Neuron (in vitro differentiated cells): ENCODE data around the gene CCT7.

Experiments used
- H2AFZ ChIP-seq: one replicate; pipeline ENCODE4 v1.6.1; 2013; ENCODE audit warnings: low read depth, mild to moderate bottlenecking, inconsistent platforms, low read length, moderate library complexity
- H3K27me3 ChIP-seq: one replicate; pipeline ENCODE4 v1.6.1; 2013; ENCODE audit warnings: low read length; ENCODE audit not compliant: insufficient read depth
- H3K36me3 ChIP-seq: one replicate; pipeline ENCODE4 v1.6.1; 2013; ENCODE audit warnings: low read length; ENCODE audit not compliant: insufficient read depth
- H3K4me1 ChIP-seq: one replicate; pipeline ENCODE4 v1.6.1; 2013; ENCODE audit warnings: low read length; ENCODE audit not compliant: insufficient read depth
- H3K4me3 ChIP-seq: 2 replicates; pipeline ENCODE4 v1.5.1; 2013; ENCODE audit warnings: mild to moderate bottlenecking, low read length, moderate library complexity
- H3K9me3 ChIP-seq: one replicate; pipeline ENCODE4 v1.6.1; 2013; ENCODE audit warnings: low read length

The CCT7 gene

DNA sequence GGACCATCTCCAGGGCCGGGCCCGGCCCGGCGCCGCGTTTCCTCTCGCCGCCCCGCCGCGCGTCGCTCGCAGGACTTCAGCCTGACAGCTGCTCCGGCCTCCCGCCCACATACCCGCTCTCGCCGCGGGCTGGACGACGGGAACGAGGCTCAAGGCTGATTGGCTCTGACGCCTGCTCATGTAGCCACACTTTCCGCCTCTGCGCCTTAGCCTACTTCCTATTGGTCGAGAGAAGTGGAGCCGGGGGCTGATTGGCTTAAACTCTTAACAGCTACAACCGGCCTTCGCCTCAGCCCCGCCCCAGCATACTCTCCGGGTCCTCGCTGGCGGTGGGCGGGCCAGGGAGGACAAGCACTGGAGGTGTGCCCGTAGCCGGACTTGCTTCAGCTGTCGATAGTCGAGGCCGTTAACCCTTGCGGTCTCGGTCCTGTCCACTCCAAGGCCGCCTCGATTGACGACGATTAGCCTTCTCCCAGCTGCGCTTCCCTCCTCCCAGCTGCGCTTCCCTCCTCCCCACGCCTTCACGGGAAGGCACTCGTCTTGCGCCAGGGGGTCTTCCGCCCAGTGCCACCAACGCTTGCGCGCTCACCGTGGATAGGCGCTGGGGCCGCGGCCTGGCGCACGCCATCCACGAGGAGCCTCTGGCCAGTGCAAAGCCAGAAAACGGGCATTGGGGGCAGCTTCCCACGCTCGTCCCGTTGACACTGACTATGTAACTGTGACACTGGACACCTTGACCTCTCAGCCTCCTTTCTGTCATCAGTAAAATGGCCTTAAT, 765 bp upstream of the CCT7 start, which contains the start of gene PRADC1:
Gene PRADC1, minus strand, starts transcription at position 86 of the 778 bp plus-strand sequence. Its CDS starts 79 bp downstream, at position 7.
- peak within 1 kb of the TSS; percentile 49 for H2AFZ ChIP-seq
- peak within 1 kb of the TSS; percentile 66 for H3K4me3 ChIP-seq
- no peaks in the 10 kb centered on the region for H3K9me3 ChIP-seq
- H3K27me3 ChIP-seq = no peaks in the 10 kb centered on the region
- H3K4me1 ChIP-seq = peaks cover 27% of the 10 kb centered on the region
- H3K36me3 ChIP-seq = peaks cover 15% of the 10 kb centered on the region

DNA sequence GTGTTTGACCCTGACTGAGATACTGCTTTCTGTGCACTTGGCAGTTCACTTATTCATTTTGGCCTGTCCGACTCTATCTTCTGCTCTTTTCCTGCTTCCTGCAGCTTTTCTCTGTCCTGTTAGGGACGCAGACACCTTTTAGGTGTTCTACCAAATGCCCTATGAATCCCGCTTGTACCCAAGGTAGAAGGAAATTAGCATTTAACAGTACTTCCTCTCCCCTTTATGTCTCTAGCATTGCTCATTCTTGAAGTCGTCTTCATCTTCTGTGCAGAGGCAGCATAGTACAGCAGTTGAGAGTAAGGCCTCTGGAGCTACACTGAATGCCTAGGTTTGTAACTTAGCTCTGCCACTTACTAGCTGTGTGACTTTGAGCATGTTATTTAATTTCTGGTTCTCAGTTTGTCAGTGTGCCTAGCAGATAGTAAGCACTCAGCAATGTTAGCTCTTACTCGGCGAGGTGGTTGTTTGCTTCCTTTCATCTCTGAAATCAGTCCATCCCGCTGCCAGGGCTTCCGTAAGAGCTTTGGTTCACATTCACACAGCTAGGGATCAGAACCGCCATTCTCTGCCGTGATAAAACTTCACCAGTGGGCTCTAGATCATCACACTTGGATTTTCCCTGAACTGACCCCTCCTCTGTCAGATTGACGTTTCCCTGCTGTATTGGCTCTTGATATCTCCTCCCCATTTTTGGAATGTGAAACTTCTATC, 1.4 kb downstream of the CCT7 start:
- H3K36me3 ChIP-seq = peaks cover 29% of the 10 kb centered on the region

DNA sequence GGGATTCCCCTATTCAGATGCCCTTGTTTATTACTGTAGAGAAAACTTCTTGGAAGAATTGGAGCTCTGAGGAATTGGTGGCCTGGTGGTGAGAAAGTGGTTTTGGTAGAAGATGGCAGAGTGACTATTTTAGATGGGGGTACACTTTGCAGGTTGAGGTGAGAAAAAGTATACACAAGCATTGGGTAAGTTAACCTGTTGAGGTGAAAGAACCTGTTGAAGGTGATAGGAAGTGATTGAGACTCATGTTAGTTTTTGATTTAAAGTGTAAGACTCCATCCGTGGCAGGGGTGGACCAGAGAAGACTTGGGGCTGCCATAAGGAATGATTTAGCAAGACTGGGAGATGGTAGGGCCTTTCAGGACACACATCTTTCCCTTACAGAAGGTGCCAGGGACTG, 3.1 kb downstream of the CCT7 start:
- H3K36me3 ChIP-seq = peaks cover 42% of the 10 kb centered on the region
- no peak overlapping the region for H3K4me3 ChIP-seq
- H3K27me3 ChIP-seq = no peaks in the 10 kb centered on the region

More for the DNA sequence above, 1.4 kb downstream of the CCT7 start:
- Histone ChIP-seq H3K4me1 (peaks cover 30% of the 10 kb centered on the region), H2AFZ (no peak overlapping the region), H3K9me3 (no peaks in the 10 kb centered on the region), H3K27me3 (no peaks in the 10 kb centered on the region), H3K4me3 (peak overlapping the region; percentile 66)

DNA sequence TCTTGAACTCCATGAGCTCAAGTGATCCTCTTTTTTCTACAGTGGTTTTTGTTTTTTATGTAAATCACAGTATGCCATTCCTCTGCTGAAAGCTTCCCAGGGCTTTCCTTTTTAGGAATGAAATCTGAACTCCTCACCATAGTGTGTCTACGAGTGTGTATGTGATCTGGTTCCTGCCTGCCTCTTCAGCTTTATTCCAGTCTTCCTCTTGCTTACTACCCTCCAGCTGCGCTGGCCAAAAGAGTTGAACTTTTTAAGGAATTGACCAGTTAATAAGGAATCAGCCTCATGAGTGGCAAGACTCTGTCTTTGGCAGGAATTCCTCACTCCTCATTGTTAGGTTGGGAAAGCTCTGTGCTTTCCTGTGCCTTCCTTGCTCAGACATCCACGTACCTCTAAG, 4.0 kb downstream of the CCT7 start:
- Histone ChIP-seq H3K9me3 (no peaks in the 10 kb centered on the region), H2AFZ (no peak overlapping the region), H3K4me1 (peaks cover 25% of the 10 kb centered on the region), H3K27me3 (no peaks in the 10 kb centered on the region), H3K36me3 (peaks cover 50% of the 10 kb centered on the region), H3K4me3 (no peak overlapping the region)

More for the DNA sequence above, 3.1 kb downstream of the CCT7 start:
- H3K4me1 ChIP-seq = peaks cover 30% of the 10 kb centered on the region
- H3K9me3 ChIP-seq = no peaks in the 10 kb centered on the region
- no peak overlapping the region for H2AFZ ChIP-seq

DNA sequence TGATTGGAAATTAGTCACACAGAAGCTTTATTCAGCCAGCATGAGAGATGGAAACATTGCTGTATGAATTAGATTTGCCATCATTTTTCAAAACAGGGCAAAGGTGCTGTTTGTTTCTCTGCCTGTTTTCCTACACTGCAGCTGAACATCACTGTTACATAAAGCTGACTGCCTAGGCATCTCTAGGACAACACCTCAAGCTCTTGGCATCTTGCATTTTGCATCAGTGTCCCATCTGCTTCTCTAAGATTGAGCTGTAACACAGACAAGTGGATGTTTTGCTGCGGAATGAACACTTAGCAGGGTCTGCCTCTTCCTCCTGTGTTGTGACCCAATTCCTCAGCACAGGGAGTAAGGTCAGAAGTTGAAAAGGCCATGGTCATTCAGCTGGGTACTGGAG, 4.9 kb downstream of the CCT7 start:
- no peak overlapping the region for H3K4me3 ChIP-seq
- no peaks in the 10 kb centered on the region for H3K27me3 ChIP-seq
- peaks cover 57% of the 10 kb centered on the region for H3K36me3 ChIP-seq
- H3K9me3 ChIP-seq = no peaks in the 10 kb centered on the region
- H2AFZ ChIP-seq = no peak overlapping the region
- H3K4me1 ChIP-seq = peaks cover 25% of the 10 kb centered on the region

DNA sequence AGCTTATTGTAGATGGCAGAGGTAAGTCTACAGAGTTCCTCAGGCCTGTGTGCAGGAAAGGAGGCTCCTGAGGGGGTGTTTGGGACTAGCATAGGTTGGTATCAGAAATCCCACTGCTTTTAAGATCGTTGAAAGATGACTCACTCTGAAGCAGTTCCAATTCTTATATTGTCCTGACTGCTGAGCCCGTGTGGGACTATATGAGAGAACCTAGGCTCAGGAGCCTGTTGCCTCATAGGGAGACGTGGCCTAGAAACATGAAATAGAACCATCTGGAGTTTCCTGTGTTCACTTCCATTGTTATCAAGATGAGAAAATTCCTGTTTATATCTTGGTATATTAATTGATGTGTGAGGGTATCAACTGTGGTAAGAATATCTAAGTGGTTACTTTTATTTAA, 5.7 kb downstream of the CCT7 start:
- Histone ChIP-seq H3K36me3 (peaks cover 65% of the 10 kb centered on the region), H3K4me3 (no peak overlapping the region), H2AFZ (no peak overlapping the region), H3K27me3 (no peaks in the 10 kb centered on the region), H3K4me1 (peaks cover 25% of the 10 kb centered on the region), H3K9me3 (no peaks in the 10 kb centered on the region)

DNA sequence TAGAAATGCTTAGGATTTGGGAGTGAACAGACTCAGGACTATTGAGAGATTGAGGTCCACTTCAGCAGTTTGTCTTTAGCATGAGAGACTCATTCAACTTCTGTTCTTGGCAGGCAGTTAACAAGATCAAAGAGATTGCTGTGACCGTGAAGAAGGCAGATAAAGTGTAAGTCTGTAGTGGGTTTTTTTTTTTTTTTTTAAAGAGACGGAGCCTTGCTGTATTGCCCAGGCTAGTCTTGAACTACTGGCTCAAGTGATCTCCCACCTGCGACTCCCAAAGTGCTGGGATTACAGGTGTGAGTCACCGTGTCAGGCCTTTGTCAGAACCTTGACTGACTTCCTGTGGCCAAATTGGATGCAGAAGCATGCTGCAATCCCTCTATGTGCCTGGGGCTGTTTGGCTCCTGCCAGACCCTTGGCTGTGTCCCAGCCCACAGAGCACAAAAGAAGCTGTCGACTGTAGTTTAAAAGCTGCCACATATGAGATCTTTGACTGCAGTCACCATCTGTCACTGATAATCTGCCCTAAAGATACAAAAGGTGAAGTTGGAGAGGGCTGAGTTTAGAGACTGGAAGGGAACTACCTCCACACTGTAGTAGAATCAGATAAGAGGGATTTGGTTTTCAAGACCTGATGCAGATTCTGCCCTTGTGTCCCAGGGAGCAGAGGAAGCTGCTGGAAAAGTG, 9.9 kb downstream of the CCT7 start:
- Histone ChIP-seq H3K9me3 (no peaks in the 10 kb centered on the region), H3K36me3 (peaks cover 92% of the 10 kb centered on the region), H2AFZ (no peak overlapping the region), H3K4me3 (no peak overlapping the region), H3K27me3 (no peaks in the 10 kb centered on the region), H3K4me1 (peaks cover under 1% of the 10 kb centered on the region)

DNA sequence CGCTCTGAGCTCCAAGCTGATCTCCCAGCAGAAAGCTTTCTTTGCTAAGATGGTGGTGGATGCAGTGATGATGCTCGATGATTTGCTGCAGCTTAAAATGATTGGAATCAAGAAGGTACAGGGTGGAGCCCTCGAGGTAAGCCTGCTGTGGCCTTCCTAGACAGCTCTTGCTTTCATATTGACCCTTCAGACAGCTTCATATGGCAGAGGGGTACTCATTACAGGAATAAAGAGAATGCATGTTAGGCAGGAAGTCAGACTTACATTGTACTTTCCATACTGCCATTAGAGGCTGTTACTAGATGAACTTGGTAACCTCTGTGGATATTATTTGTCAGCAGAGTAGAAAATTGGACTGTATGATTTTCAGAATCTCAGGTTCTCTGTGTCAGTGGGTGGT, 10.5 kb downstream of the CCT7 start:
- no peak overlapping the region for H3K4me3 ChIP-seq
- H2AFZ ChIP-seq = no peak overlapping the region
- H3K9me3 ChIP-seq = no peaks in the 10 kb centered on the region
- H3K4me1 ChIP-seq = no peaks in the 10 kb centered on the region
- peaks cover 91% of the 10 kb centered on the region for H3K36me3 ChIP-seq
- H3K27me3 ChIP-seq = no peaks in the 10 kb centered on the region

DNA sequence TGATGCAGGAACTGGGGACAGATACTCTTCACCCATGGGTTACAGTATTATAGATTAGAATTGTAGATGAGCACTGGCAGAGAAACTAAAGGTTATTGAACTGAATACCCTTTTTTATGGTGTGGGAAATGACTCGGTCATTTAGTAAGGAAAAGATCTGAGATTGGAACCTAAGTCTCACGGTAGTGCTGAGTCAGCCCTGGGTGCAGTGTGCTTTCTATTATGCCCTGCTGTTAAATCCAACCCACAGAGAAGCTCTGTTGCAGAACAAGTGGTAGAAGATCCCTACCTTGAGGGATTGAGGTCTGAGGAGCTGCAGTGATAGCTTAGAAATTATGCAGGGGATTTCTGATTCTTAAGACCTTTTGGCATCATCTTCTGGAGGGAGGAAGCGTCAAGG, 12.7 kb downstream of the CCT7 start:
- Histone ChIP-seq H3K4me3 (no peak overlapping the region), H2AFZ (no peak overlapping the region), H3K27me3 (no peaks in the 10 kb centered on the region), H3K4me1 (no peaks in the 10 kb centered on the region), H3K9me3 (no peaks in the 10 kb centered on the region), H3K36me3 (peaks cover 93% of the 10 kb centered on the region)

DNA sequence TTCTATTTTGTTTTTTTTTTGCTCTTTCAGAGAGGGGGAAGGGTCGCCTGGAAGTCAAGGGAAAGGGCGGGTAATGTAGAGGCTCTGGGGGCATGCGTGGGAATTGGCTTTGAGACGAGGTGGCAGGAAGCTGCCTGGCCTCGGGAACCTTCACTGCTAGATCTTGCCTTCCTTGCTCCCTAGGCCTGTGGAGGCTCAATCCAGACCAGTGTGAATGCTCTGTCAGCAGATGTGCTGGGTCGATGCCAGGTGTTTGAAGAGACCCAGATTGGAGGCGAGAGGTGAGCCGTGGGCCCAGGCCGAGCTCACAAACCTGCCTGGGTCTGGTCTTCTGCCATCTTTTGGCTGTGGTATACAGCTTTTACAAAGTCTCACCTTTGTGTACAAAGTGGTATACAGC, 15.5 kb downstream of the CCT7 start:
- no peaks in the 10 kb centered on the region for H3K27me3 ChIP-seq
- no peaks in the 10 kb centered on the region for H3K4me1 ChIP-seq
- no peak overlapping the region for H2AFZ ChIP-seq
- peaks cover 93% of the 10 kb centered on the region for H3K36me3 ChIP-seq
- no peaks in the 10 kb centered on the region for H3K9me3 ChIP-seq
- no peak overlapping the region for H3K4me3 ChIP-seq

DNA sequence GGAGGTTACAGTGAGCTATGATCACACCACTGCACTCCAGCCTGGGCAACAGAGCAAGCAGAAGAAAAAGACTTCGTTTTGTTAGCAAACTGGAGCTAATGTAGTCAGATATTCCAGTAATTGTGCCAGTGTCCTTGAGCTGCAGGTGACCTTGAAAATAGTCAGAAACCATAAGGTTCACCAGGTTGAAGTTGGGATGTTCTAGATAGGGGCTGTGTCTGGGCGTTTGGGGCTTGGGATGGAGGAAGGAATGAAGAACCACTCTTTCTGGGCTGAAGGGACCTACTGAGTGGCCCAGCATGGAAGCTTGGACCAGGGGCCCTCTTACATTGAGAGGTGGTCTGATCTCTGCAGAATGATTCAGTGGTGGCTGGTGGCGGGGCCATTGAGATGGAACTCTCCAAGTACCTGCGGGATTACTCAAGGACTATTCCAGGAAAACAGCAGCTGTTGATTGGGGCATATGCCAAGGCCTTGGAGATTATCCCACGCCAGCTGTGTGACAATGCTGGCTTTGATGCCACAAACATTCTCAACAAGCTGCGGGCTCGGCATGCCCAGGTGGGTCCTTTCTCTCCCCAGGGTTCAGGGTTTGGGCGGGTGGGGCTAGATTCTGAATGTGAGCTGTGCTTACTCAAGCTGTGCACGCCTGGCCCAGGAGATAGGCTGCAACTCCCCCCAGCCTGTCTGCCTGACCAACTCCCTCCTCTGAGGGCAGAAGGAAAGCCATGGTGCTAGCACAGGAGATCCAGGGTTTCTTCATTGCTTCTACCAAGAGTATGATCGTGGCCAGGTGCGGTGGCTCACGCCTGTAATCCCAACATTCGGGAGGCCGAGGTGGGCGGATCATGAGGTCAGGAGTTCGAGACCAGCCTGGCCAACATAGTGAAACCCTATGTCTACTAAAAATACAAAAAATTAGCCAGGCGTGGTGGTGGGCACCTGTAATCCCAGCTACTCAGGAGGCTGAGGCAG, 17.1 kb downstream of the CCT7 start:
- Histone ChIP-seq H2AFZ (no peak overlapping the region), H3K9me3 (no peaks in the 10 kb centered on the region), H3K4me3 (no peak overlapping the region), H3K36me3 (peaks cover 85% of the 10 kb centered on the region), H3K4me1 (no peaks in the 10 kb centered on the region), H3K27me3 (no peaks in the 10 kb centered on the region)

DNA sequence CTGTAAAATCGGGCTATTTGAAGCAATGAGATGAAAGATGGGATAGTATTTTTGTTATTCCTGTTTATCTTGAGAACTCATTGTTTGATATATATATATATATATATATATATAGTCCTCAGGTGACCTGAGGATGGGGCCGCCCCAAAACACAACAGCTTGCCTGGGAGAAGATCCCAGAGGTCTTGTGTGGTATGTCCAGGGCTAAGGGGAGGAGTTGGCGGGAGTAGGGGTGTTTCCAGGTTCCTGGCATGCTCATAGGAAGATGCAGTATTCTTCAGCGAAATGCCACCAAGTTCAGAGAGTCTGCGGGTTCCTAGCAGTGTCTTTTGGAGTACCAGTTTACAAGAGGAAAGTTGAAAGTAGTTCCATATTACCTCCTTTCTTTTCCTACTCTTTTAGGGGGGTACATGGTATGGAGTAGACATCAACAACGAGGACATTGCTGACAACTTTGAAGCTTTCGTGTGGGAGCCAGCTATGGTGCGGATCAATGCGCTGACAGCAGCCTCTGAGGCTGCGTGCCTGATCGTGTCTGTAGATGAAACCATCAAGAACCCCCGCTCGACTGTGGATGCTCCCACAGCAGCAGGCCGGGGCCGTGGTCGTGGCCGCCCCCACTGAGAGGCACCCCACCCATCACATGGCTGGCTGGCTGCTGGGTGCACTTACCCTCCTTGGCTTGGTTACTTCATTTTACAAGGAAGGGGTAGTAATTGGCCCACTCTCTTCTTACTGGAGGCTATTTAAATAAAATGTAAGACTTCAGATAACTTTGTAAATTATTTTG, 18.3 kb downstream of the CCT7 start:
- Histone ChIP-seq H3K4me1 (no peaks in the 10 kb centered on the region), H3K36me3 (peaks cover 72% of the 10 kb centered on the region), H3K9me3 (no peaks in the 10 kb centered on the region), H2AFZ (no peak overlapping the region), H3K4me3 (no peak overlapping the region), H3K27me3 (no peaks in the 10 kb centered on the region)
